Epithelial cell of esophagus (primary cell): Measurements from ENCODE around the gene CLCN6.

ENCODE experiments used
- DNase-seq: peaks from one replicate; pipeline ENCODE4 v3.0.0; 2010; ENCODE audit warnings: low read depth
- H3K4me3 ChIP-seq: 2 replicates; pipeline ENCODE4 v1.5.1; 2011; ENCODE audit warnings: mild to moderate bottlenecking, low read length, control low read depth
- TF ChIP-seq, protein P1 (sequence below): IDR thresholded peaks from 2 replicates; pipeline ENCODE4 v1.5.1; 2011; ENCODE audit warnings: low read depth, mild to moderate bottlenecking, low read length, control low read depth, inconsistent platforms; ENCODE audit not compliant: insufficient read depth; ENCODE audit errors: missing control alignments

Gene CLCN6

GRCh38 chr1:11838349-11839272 is 32.6 kb downstream of the CLCN6 start:
- TF ChIP-seq, protein P1, sequence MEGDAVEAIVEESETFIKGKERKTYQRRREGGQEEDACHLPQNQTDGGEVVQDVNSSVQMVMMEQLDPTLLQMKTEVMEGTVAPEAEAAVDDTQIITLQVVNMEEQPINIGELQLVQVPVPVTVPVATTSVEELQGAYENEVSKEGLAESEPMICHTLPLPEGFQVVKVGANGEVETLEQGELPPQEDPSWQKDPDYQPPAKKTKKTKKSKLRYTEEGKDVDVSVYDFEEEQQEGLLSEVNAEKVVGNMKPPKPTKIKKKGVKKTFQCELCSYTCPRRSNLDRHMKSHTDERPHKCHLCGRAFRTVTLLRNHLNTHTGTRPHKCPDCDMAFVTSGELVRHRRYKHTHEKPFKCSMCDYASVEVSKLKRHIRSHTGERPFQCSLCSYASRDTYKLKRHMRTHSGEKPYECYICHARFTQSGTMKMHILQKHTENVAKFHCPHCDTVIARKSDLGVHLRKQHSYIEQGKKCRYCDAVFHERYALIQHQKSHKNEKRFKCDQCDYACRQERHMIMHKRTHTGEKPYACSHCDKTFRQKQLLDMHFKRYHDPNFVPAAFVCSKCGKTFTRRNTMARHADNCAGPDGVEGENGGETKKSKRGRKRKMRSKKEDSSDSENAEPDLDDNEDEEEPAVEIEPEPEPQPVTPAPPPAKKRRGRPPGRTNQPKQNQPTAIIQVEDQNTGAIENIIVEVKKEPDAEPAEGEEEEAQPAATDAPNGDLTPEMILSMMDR: peak; percentile 99
- no peak overlapping the region for H3K4me3 ChIP-seq
- peak; percentile 64 for DNase-seq

DNA sequence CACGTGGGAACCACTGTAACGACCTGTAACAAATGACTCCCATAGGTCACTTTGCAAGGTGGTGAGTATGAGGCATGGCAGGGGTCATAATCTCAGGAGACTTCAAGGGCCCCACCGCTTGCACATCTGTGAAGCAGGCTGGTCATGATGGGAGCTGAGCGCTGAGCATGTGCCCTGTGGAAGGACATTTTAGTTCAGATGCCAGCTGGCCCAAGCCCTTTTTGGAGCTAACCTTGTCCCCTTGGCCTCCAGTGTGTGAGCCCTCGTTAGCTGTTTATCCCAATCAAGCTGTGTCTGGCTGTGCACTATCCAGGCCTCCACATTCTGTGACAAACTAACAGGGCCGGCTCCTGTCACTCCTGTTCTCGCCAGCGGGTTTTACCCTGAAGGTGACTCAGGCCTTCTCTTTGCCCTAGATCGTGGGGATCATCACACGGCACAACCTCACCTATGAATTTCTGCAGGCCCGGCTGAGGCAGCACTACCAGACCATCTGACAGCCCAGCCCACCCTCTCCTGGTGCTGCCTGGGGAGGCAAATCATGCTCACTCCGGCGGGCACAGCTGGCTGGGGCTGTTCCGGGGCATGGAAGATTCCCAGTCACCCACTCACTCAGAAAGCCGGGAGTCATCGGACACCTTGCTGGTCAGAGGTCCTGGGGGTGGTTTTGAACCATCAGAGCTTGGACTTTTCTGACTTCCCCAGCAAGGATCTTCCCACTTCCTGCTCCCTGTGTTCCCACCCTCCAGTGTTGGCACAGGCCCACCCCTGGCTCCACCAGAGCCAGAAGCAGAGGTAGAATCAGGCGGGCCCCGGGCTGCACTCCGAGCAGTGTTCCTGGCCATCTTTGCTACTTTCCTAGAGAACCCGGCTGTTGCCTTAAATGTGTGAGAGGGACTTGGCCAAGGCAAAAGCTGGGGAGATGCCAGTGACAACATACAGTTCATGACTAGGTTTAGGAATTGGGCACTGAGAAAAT is 34.0 kb downstream of the CLCN6 start:
- TF ChIP-seq, protein P1: no peak
- no peak for DNase-seq
- H3K4me3 ChIP-seq: no peak overlapping the region

DNA sequence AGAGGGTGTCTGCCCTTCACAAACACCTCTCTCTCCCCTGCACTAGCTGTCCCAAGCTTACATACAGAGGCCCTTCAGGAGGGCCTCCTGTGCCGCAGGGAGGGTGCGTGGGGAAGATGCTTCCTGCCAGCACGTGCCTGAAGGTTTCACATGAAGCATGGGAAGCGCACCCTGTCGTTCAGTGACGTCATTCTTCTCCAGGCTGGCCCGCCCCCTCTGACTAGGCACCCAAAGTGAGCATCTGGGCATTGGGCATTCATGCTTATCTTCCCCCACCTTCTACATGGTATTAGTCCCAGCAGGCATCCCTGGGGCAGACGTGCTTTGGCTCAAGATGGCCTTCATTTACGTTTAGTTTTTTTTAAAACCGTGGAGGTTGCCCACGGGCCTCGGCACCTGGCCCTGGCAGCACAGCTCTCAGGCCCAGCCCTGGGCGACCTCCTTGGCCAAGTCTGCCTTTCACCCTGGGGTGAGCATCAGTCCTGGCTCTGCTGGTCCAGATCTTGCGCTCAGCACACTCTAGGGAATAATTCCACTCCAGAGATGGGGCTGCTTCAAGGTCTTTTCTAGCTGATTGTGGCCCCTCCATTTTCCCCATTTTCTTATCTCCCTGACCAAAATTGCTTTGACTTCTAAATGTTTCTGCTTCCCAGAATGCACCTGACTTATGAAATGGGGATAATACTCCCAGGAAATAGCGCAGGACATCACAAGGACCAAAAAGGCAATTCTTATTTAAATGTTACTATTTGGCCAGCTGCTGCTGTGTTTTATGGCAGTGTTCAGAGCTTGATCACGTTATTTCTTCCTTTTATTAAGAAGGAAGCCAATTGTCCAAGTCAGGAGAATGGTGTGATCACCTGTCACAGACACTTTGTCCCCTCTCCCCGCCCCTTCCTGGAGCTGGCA is 35.5 kb downstream of the CLCN6 start:
- no peak for DNase-seq
- H3K4me3 ChIP-seq: no peak overlapping the region
- TF ChIP-seq, protein P1: no peak

DNA sequence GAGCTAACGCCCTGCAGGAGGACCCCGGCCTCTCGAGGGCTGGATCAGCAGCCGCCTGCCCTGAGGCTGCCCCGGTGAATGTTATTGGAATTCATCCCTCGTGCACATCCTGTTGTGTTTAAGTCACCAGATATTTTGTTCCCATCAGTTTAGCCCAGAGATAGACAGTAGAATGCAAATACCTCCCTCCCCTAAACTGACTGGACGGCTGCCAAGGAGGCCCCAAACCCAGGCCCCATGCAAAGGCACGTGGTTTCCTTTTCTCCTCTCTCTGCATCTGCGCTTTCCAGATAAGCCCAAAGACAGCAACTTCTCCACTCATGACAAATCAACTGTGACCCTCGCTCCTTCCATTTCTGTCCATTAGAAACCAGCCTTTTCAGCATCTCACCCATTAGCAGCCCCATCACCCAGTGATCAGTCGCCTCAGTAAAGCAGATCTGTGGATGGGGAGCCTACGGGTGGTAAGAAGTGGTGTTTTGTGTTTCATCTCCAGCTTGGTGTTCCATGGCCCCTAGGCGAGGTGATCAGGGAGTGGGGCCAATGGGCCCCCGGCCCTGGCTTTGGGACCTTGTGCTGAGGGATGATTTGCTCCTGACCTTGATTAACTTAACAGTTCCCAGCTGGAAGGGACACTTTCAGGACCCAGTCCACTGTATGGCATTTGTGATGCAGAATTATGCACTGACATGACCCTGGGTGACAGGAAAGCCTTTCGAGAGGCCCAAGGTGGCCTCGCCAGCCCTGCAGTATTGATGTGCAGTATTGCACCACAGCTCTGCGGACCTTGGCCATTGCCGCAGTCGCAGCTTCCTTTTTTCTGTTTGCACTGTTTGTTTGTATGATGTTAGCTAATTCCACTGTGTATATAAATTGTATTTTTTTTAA is 36.4 kb downstream of the CLCN6 start:
- DNase-seq: no peak
- TF ChIP-seq, protein P1: no peak
- no peak overlapping the region for H3K4me3 ChIP-seq

DNA sequence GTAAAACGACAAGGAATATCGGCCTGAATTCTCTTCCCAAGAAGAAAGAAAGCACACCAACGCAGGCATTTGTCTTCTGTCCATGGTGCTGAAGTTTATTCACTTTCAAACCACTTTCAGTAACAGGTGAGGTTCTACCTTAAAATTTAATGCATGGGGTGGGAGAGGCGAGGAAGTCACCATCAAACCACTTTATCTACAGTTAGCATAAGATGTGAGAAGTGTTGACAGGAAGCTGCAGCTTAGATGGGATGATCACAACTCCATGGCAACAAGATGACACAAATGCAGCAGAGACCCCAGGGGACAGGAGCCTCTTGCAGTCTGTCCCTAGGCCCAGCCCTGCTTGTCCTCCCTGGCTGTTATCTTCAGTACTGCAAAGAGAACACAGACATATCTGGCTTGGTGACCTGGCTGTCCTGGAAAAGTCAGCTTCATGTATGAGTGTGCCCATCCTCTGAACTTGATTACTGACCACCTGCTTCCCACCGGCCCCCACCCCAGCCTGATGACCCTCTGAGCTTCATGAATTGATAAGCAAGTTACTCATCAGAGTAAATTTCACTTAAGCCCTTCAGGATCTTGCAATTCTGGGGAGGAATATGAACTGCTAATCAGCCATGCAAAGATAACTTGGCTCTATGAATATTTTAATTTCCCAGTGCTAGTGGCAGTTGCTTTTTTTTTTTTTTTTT is 39.8 kb downstream of the CLCN6 start:
- H3K4me3 ChIP-seq: no peak overlapping the region
- TF ChIP-seq, protein P1: no peak
- peak; percentile 48 for DNase-seq
